Left lung (tissue), 10 donors: ENCODE measurements around the gene ZNF827. TPM values are rescaled to one million over a fixed set of nuclear protein-coding genes. Genes with fewer than 3 reads are reported as not detected.
A peak's percentile ranks its signal among the peaks of the same experiment; 100 is the strongest.

Experiments
- ATAC-seq: fragments of 200-7000 bp; cut with Tn5 transposase; one replicate; pipeline ENCODE4 v1.9.1; 2020; ENCODE audit warnings: moderate library complexity
- DNase-seq, 4 donors: peaks; one replicate each; pipeline ENCODE4 v3.0.0-alpha.2; 2013 to 2020
- H3K27ac ChIP-seq, 2 donors: fragments of 200-600 bp; sonication (generic) in 1 of 2; one replicate each; pipeline versions ENCODE4 v1.5.0 to v1.8.0; 2020 to 2021
- H3K27me3 ChIP-seq, 2 donors: fragments of 200-600 bp; sonication (generic) in 1 of 2; one replicate each; pipeline versions ENCODE4 v1.5.0 to v1.8.0; 2020 to 2021
- H3K36me3 ChIP-seq, 2 donors: fragments of 200-600 bp; sonication (generic) in 1 of 2; one replicate each; pipeline versions ENCODE4 v1.5.0 to v1.8.0; 2020 to 2021
- H3K4me1 ChIP-seq, 2 donors: fragments of 200-600 bp; one replicate each; pipeline ENCODE4 v1.8.0; 2021
- H3K4me3 ChIP-seq, 2 donors: fragments of 200-600 bp; sonication (generic) in 1 of 2; one replicate each; pipeline versions ENCODE4 v1.5.0 to v1.8.0; 2020 to 2021; ENCODE audit warnings: mild to moderate bottlenecking in 1 of 2
- H3K9me3 ChIP-seq, 2 donors: fragments of 200-600 bp; sonication (generic) in 1 of 2; one replicate each; pipeline versions ENCODE4 v1.5.0 to v1.8.0; 2020 to 2021
- intact Hi-C, 2 donors: fragments of 100-400 bp; cut with DNase I; formaldehyde crosslinking; loops; one replicate each; pipeline versions ENCODE4 v1.11.2 to v1.14.2; 2022
- polyA plus RNA-seq, 6 donors: library from polyadenylated mRNA; unstranded; fragments of 120-200 nt; gene quantifications; one replicate each; pipeline ENCODE4 v1.2.1, GENCODE V29; 2013; ENCODE audit not compliant: insufficient read length in 6 of 6
- total RNA-seq, 2 donors: library from RNA; stranded (reverse); fragmentation: NEBNext Ultra II Directional; extraction: Animal tissue kit (Norgen Biotek cat#: 25700); gene quantifications; one replicate each; pipeline ENCODE4 v1.2.1, GENCODE V29; 2021
- TF ChIP-seq, protein P1 (sequence below), 2 donors: fragments of 200-600 bp; sonication (generic) in 1 of 2; IDR thresholded peaks; one replicate each; pipeline versions ENCODE4 v1.5.0 to v1.8.0; 2021; ENCODE audit warnings: antibody characterized with exemption in 2 of 2
- donor health status: DM: no; HTN: yes; CAD: no.
- donor health status: DM: no; HTN: no; CAD: no.

Gene ZNF827
- total and polyA plus RNA-seq, 8 donors = 9.2 to 35.7 (median 32.7) TPM

- Histone ChIP-seq H3K9me3 (no peaks in the 10 kb centered on the region), H3K36me3 (no peaks in the 10 kb centered on the region), H3K27ac (no peak overlapping the region), H3K27me3 (no peaks in the 10 kb centered on the region), H3K4me1 (no peaks in the 10 kb centered on the region), H3K4me3 (no peak overlapping the region)
- DNase-seq = peak in 2 of 4 donors; percentile 30 to 58
- TF ChIP-seq, protein P1, sequence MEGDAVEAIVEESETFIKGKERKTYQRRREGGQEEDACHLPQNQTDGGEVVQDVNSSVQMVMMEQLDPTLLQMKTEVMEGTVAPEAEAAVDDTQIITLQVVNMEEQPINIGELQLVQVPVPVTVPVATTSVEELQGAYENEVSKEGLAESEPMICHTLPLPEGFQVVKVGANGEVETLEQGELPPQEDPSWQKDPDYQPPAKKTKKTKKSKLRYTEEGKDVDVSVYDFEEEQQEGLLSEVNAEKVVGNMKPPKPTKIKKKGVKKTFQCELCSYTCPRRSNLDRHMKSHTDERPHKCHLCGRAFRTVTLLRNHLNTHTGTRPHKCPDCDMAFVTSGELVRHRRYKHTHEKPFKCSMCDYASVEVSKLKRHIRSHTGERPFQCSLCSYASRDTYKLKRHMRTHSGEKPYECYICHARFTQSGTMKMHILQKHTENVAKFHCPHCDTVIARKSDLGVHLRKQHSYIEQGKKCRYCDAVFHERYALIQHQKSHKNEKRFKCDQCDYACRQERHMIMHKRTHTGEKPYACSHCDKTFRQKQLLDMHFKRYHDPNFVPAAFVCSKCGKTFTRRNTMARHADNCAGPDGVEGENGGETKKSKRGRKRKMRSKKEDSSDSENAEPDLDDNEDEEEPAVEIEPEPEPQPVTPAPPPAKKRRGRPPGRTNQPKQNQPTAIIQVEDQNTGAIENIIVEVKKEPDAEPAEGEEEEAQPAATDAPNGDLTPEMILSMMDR (IDR thresholded peaks at IDR 0.05) = no peak
- intact Hi-C loops = no loop called here
- ATAC-seq = no peak
Observed at GRCh38 chr4:145851511-145852201, 87.0 kb downstream of the ZNF827 start.

DNA sequence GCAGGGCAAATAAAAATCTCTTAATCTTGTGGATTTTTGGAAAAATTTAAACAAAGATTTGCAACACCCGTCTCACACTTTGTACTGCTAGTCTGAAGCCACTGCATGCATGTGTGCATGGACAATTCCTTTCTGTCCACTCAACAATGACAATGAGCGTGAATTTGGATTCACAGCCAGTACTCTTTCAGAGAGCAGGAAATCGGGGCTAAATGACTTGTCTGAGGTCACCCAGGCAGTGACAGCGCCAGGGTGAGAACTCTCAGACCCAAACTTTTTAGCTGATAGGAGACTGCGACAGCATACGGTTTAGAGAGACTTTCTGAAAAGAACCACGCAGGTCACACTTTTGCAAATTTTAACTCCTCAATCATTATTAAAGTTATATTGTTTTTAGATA lies 90.9 kb downstream of the ZNF827 start:
- H3K36me3 ChIP-seq = peaks cover 0 to 3% of the 10 kb centered on the region in 2 donors
- no peak overlapping the region for H3K27ac ChIP-seq
- TF ChIP-seq, protein P1 (IDR thresholded peaks at IDR 0.05) = no peak
- peaks cover 0 to 11% of the 10 kb centered on the region in 2 donors for H3K4me1 ChIP-seq
- H3K4me3 ChIP-seq = no peak overlapping the region
- no peaks in the 10 kb centered on the region for H3K9me3 ChIP-seq
- DNase-seq (no peak), ATAC-seq (no peak)
- no peaks in the 10 kb centered on the region for H3K27me3 ChIP-seq
- intact Hi-C loops = no loop called here

GRCh38 chr4:145845118-145845517 lies 93.5 kb downstream of the ZNF827 start:
- TF ChIP-seq, protein P1 (IDR thresholded peaks at IDR 0.05) = no peak
- no peak overlapping the region for H3K4me3 ChIP-seq
- H3K27ac ChIP-seq = no peak overlapping the region
- peaks cover 0 to 3% of the 10 kb centered on the region in 2 donors for H3K36me3 ChIP-seq
- H3K4me1 ChIP-seq = peaks cover 0 to 14% of the 10 kb centered on the region in 2 donors
- no peak for DNase-seq
- no peaks in the 10 kb centered on the region for H3K9me3 ChIP-seq
- intact Hi-C loops = no loop called here
- H3K27me3 ChIP-seq = no peaks in the 10 kb centered on the region
- no peak for ATAC-seq

DNA sequence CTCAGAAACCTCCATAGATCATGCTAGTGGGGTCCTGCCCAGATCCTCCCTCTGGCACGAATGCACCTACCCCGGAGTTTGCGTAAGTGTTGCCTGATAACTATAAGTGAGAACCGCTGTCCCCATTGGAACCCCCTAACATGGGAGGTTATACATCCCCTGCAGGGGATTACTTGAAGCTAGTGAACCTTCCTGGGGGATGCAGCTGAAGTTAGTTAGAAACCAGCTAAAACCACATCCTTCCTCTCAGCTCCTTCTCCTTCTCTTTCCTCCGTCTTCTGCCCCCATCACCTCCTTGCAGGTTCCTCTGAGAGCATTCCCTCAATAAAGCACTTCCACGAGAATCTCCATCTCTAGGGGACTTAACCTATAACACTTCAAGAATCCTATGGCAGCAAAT lies 95.0 kb downstream of the ZNF827 start:
- TF ChIP-seq, protein P1 (IDR thresholded peaks at IDR 0.05) = no peak
- no peak for ATAC-seq
- Histone ChIP-seq H3K27ac (no peak overlapping the region), H3K27me3 (no peaks in the 10 kb centered on the region), H3K9me3 (no peaks in the 10 kb centered on the region), H3K36me3 (peaks cover 0 to 3% of the 10 kb centered on the region in 2 donors), H3K4me3 (no peak overlapping the region), H3K4me1 (peaks cover 0 to 14% of the 10 kb centered on the region in 2 donors)
- intact Hi-C loops = no loop called here
- no peak for DNase-seq

DNA sequence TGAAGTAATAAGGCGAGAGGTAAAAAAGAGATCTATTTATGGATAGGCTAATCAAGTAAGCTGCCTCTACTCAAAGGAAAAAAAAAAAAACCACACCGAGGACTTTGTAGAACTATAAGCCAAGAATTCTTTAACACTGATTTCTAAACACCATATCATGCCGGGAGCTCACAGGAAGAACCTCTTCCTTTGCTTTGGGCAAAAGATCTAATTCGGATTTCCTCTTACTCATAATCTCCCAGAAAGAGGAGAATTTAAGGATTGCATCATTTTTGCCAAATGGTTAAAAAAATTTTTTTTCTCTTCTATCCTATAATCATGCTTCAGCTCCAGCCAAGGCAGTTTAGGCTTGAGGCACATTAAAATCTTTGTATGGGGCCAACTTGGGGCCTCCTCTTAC lies 95.5 kb downstream of the ZNF827 start:
- DNase-seq = no peak
- H3K27me3 ChIP-seq = no peaks in the 10 kb centered on the region
- no peak overlapping the region for H3K4me3 ChIP-seq
- intact Hi-C loops = no loop called here
- TF ChIP-seq, protein P1 (IDR thresholded peaks at IDR 0.05) = no peak
- H3K4me1 ChIP-seq = peaks cover 0 to 14% of the 10 kb centered on the region in 2 donors
- peaks cover 0 to 3% of the 10 kb centered on the region in 2 donors for H3K36me3 ChIP-seq
- no peak for ATAC-seq
- no peaks in the 10 kb centered on the region for H3K9me3 ChIP-seq
- no peak overlapping the region for H3K27ac ChIP-seq
